ENCODE results near the gene FRAT2. TPM values are rescaled to one million over a fixed set of nuclear protein-coding genes. Genes with fewer than 3 reads are reported as not detected.

FRAT2 gene
- total RNA-seq, 1 donor from 2014 or later, result 10.9 TPM

DNA sequence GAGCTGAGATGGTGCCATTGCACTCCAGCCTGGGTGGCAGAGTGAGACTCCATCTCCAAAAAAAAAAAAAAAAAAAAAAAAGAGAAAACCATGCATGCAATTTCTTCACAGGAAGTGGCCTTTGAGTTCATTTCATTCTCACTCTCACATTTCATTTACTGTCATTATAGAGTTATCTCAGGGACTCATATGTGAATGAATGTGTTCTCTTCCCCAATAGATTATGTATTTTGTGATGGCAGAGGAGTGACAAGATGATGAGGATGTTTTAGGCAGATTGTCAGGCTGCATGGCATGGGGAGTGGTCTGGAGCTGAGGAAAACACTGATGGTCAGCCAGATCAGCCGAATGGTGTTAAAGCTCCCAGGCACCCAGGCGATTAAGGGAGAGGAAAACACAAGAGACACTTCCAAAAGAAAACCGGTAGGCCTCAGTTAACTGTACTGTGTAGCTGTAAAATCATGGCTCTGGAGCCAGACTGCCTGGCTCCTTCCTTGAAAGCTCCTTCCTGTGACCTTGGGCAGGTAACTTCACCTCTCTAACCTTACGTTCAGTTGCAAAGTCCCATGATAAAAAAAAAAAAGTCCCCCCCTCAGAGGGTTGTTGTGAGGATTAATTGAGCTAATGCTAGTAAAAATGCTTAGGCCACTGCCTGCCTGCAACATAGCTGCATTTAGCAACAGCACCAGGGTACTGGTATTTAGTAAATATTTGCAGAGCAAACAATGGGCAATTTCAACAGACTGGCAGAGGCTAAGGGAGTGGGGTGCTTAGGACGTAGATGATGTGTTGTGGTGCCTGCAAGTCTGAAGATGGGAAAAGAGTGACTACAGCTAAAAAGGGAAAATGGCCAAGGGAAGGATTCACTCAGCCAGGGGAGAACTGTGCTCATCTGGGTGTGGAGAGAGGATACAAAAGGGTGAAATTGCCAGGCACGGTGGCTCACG lies 6.9 kb downstream of the FRAT2 start:
- no peak for ATAC-seq (ENCODE audit: low read depth)
- CTCF ChIA-PET, result interaction anchor here (0.6 kb wide), 1 partner anchor 49 kb away, joined by 3 read pairs; no protein-coding TSS in a partner anchor
- DNase-seq, result no peak
- Mint-ChIP-seq H3K9me3 (no peaks in the 10 kb centered on the region), H3K27me3 (no peaks in the 10 kb centered on the region), H3K36me3 (ENCODE audit: low read depth) (peaks cover 26% of the 10 kb centered on the region), H3K4me3 (no peak overlapping the region), H3K27ac (no peak overlapping the region), H3K4me1 (peaks cover 24% of the 10 kb centered on the region)
- intact Hi-C loops (cut with micrococcal nuclease), result no loop called here
- POLR2A ChIA-PET, result no interaction called here
- TF ChIP-seq, protein P1, sequence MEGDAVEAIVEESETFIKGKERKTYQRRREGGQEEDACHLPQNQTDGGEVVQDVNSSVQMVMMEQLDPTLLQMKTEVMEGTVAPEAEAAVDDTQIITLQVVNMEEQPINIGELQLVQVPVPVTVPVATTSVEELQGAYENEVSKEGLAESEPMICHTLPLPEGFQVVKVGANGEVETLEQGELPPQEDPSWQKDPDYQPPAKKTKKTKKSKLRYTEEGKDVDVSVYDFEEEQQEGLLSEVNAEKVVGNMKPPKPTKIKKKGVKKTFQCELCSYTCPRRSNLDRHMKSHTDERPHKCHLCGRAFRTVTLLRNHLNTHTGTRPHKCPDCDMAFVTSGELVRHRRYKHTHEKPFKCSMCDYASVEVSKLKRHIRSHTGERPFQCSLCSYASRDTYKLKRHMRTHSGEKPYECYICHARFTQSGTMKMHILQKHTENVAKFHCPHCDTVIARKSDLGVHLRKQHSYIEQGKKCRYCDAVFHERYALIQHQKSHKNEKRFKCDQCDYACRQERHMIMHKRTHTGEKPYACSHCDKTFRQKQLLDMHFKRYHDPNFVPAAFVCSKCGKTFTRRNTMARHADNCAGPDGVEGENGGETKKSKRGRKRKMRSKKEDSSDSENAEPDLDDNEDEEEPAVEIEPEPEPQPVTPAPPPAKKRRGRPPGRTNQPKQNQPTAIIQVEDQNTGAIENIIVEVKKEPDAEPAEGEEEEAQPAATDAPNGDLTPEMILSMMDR (IDR thresholded peaks at IDR 0.05), result no peak

DNA sequence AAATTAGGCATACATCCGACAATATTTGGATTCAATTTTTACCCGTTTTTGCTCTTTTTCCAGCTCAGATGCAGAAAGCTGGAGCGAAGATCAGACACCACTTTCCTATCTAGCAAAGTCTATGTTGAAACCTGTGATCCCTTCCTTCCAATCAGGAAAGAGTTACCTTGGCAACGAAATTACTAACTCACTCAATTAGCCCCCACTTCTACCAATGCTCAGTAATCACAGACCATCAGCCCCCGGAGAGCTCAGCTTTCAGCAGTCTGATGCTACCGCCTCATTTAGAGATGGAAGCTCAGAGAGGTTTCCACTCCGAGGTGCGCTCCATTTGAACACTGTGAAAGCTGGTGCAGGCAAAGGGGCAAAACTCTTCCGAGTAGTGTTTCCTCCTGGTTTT lies 8.8 kb downstream of the FRAT2 start:
- intact Hi-C loops (cut with micrococcal nuclease), result no loop called here
- no peak overlapping the region for H3K4me3 Mint-ChIP-seq
- no peak for DNase-seq
- H3K27ac Mint-ChIP-seq, result no peak overlapping the region
- CTCF ChIA-PET, result no interaction called here
- H3K36me3 Mint-ChIP-seq (ENCODE audit: low read depth), result peaks cover 22% of the 10 kb centered on the region
- POLR2A ChIA-PET, result no interaction called here
- no peak for ATAC-seq (ENCODE audit: low read depth)
- TF ChIP-seq, protein P1 (IDR thresholded peaks at IDR 0.05), result no peak
- no peaks in the 10 kb centered on the region for H3K9me3 Mint-ChIP-seq
- no peaks in the 10 kb centered on the region for H3K27me3 Mint-ChIP-seq
- peaks cover 23% of the 10 kb centered on the region for H3K4me1 Mint-ChIP-seq

DNA sequence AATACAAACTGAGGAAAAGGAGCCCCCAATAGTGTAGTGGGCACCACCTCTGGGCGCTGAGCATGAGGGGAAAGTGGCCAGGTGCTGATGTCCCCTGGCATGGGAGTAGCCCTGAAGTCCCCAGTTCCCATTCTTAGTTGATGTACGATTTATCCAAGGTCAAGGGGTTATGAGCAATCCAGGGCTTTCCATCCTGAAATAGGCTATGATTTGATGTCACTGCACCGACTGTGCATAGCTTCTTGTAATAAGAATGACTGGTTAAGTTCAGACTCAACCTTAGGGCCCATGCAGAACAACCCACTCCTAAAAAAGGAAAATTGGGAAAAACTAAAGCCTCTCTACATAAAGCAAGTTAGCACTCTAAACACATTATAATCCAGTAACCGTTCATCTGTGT lies 11.0 kb downstream of the FRAT2 start:
- Mint-ChIP-seq H3K27ac (no peak overlapping the region), H3K36me3 (ENCODE audit: low read depth) (peaks cover 6% of the 10 kb centered on the region), H3K4me3 (no peak overlapping the region), H3K9me3 (no peaks in the 10 kb centered on the region), H3K27me3 (no peaks in the 10 kb centered on the region), H3K4me1 (peaks cover 28% of the 10 kb centered on the region)
- TF ChIP-seq, protein P1 (IDR thresholded peaks at IDR 0.05), result no peak
- intact Hi-C loops (cut with micrococcal nuclease), result no loop called here
- DNase-seq, result no peak
- ChIA-PET POLR2A (no interaction called here), CTCF (no interaction called here)
- ATAC-seq (ENCODE audit: low read depth), result no peak

DNA sequence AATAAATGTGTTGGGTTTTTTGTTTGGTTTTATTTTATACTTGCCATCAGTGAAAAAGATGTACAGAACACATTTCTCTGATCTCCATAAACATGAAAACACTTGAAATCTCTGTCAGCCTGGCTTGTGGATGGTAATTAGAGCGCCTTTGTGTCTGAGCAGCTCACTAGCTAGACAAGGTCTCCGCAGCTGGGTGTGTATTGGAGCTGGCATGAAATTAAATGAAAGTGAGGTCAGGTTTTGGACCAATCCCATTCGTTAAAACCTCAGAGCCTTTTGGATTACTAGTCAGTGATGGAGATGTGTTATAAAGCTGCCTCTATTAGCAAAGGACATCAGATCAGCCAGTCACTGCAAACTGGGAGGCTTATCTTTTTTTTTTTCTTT lies 12.7 kb downstream of the FRAT2 start:
- TF ChIP-seq, protein P1 (IDR thresholded peaks at IDR 0.05), result no peak
- DNase-seq, result no peak
- Mint-ChIP-seq H3K27ac (peak overlapping the region; percentile 61), H3K27me3 (no peaks in the 10 kb centered on the region), H3K4me1 (peaks cover 30% of the 10 kb centered on the region), H3K4me3 (peak overlapping the region; percentile 89), H3K9me3 (no peaks in the 10 kb centered on the region), H3K36me3 (ENCODE audit: low read depth) (no peaks in the 10 kb centered on the region)
- ChIA-PET POLR2A (interaction anchor here (0.6 to 2.0 kb wide), 2 partner anchors 12 to 14 kb away, joined by 3 to 14 read pairs; partner anchors contain the start of gene FRAT2), CTCF (no interaction called here)
- intact Hi-C loops (cut with micrococcal nuclease), result loop anchor here (2.0 kb wide), 1 partner anchor 45 kb away; no protein-coding TSS in a partner anchor
- ATAC-seq (ENCODE audit: low read depth), result no peak

DNA sequence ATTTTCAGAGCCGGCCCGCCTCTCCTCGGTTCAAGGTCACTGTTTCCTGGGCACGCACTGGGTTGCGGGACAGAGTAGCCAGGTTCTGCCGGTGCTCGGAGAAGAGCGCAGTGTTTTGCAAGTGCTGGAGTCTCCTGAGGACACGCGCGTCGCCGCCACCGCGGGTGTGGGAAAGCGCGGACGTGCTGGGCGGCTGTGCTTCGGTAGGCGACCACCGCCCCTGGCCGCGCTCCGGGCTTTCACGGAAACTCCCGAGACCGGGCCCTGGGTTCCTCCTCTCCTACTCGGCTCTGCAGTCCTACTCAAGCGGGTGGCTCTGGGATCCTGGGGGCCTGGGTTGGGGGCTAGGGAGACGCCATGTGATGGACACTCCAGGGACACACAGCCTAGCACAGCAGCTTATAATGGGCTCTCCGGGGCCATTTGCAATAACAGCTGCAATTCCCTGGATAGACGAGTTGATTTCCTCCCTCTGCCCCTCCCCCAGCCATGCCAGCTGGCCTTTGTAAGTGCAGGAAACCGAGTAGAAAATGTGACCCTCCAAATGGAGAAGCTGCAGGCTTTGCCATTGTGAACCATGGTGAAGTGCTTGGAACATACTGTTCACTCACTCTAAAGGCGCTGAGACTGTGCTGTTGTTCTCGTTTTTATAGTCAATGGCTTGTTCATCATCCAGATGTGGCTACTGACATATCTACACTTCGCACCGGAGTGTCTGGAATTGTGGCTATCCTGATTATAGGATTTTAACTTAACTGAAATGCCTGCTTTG lies 13.3 kb downstream of the FRAT2 start:
- POLR2A ChIA-PET, result interaction anchor here (0.6 to 2.0 kb wide), 3 partner anchors 12 to 1192 kb away, joined by 3 to 14 read pairs (median 3); partner anchors contain the start of gene FRAT2
- ATAC-seq (ENCODE audit: low read depth), result no peak
- H3K27ac Mint-ChIP-seq, result peak overlapping the region; percentile 91
- intact Hi-C loops (cut with micrococcal nuclease), result loop anchor here (2.0 kb wide), 1 partner anchor 46 kb away; no protein-coding TSS in a partner anchor
- no peaks in the 10 kb centered on the region for H3K36me3 Mint-ChIP-seq (ENCODE audit: low read depth)
- no peaks in the 10 kb centered on the region for H3K9me3 Mint-ChIP-seq
- no peak for DNase-seq
- TF ChIP-seq, protein P1 (IDR thresholded peaks at IDR 0.05), result no peak
- H3K4me1 Mint-ChIP-seq, result peaks cover 30% of the 10 kb centered on the region
- H3K27me3 Mint-ChIP-seq, result no peaks in the 10 kb centered on the region
- peak overlapping the region; percentile 89 for H3K4me3 Mint-ChIP-seq
- CTCF ChIA-PET, result no interaction called here
